ENCODE measurements around the gene SPATA13.
"Not testable (repeated sequence)": the region's sequence is repeated elsewhere in the genome, so short reads cannot be mapped to it uniquely, and the experiment has no call there.

SPATA13 gene

GRCh38 chr13:24308068-24308445, 147.5 kb downstream of the SPATA13 start:
- TF ChIP-seq, protein P1, sequence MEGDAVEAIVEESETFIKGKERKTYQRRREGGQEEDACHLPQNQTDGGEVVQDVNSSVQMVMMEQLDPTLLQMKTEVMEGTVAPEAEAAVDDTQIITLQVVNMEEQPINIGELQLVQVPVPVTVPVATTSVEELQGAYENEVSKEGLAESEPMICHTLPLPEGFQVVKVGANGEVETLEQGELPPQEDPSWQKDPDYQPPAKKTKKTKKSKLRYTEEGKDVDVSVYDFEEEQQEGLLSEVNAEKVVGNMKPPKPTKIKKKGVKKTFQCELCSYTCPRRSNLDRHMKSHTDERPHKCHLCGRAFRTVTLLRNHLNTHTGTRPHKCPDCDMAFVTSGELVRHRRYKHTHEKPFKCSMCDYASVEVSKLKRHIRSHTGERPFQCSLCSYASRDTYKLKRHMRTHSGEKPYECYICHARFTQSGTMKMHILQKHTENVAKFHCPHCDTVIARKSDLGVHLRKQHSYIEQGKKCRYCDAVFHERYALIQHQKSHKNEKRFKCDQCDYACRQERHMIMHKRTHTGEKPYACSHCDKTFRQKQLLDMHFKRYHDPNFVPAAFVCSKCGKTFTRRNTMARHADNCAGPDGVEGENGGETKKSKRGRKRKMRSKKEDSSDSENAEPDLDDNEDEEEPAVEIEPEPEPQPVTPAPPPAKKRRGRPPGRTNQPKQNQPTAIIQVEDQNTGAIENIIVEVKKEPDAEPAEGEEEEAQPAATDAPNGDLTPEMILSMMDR (IDR thresholded peaks at IDR 0.05; ENCODE audit: control insufficient read depth, insufficient read depth, low read depth, low read length, missing control alignments) = no peak
- no peak for DNase-seq (ENCODE audit: low read depth)
- H3K4me3 ChIP-seq (ENCODE audit: control insufficient read depth, low read depth, low read length) = no peak overlapping the region

DNA sequence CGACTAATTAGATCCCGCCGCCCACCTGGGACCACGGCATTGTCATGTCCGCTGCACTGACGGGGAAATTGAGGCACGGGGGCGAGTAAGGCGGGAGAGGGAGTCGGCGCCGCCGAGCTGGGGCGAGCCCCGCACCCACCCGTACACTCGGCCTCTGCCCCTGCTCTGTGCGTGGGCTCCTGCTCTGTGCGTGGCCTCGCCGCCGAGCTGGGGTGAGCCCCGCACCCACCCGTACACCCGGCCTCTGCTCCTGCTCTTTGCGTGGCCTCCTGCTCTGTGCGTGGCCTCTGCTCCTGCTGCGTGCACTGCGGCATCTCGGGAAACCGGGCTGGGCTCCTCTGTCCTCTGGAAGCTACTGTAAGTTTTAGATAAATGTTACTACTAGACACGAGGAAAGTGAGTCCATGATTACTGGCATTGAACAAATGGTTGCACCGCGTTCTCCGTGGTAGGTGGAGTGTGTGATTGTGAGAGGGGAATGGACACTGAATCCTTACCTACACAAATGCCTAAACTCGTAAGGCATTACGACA, 148.0 kb downstream of the SPATA13 start:
- H3K4me3 ChIP-seq (ENCODE audit: control insufficient read depth, low read depth, low read length) = no peak overlapping the region
- no peak for DNase-seq (ENCODE audit: low read depth)
- TF ChIP-seq, protein P1 (IDR thresholded peaks at IDR 0.05; ENCODE audit: control insufficient read depth, insufficient read depth, low read depth, low read length, missing control alignments) = no peak

- DNase-seq (ENCODE audit: low read depth); H3K4me3 ChIP-seq (ENCODE audit: control insufficient read depth, low read depth, low read length): not testable (repeated sequence)
These were observed 148.8 kb downstream of the SPATA13 start, which contains the start of gene C1QTNF9 for GRCh38 chr13:24309300-24309699. Gene C1QTNF9 (plus strand): TSS chr13:24309580. CDS start chr13:24316004, 6,424 bp downstream.

- no peak for DNase-seq (ENCODE audit: low read depth)
- no peak overlapping the region for H3K4me3 ChIP-seq (ENCODE audit: control insufficient read depth, low read depth, low read length)
- TF ChIP-seq, protein P1 (IDR thresholded peaks at IDR 0.05; ENCODE audit: control insufficient read depth, insufficient read depth, low read depth, low read length, missing control alignments) = peak; percentile 36
These were observed 152.9 kb downstream of the SPATA13 start for GRCh38 chr13:24313439-24313838.

GRCh38 chr13:24317835-24318234, 157.3 kb downstream of the SPATA13 start:
- not testable (repeated sequence) for DNase-seq (ENCODE audit: low read depth); H3K4me3 ChIP-seq (ENCODE audit: control insufficient read depth, low read depth, low read length)

GRCh38 chr13:24318878-24319277, 158.4 kb downstream of the SPATA13 start:
- not testable (repeated sequence) for DNase-seq (ENCODE audit: low read depth); H3K4me3 ChIP-seq (ENCODE audit: control insufficient read depth, low read depth, low read length)

DNA sequence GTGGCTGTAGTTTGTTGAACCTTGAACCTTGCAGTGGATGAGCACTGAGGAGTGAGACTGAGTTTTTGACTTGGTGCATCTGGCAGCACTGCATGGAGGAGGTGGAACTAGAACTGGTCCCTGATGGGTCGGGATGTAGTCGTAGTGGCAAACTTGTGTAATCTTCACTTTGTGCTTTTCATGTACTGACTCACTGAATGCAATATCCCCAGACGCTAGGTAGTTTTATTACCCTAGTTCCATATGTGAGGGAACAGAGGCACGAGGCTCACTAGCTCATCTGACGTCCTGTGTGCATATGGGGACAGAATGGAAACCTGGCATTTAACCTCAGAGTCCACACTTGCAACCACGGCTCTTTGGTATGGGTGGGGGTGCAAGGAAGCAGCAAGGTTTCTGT, 159.1 kb downstream of the SPATA13 start:
- H3K4me3 ChIP-seq (ENCODE audit: control insufficient read depth, low read depth, low read length); DNase-seq (ENCODE audit: low read depth): not testable (repeated sequence)

DNA sequence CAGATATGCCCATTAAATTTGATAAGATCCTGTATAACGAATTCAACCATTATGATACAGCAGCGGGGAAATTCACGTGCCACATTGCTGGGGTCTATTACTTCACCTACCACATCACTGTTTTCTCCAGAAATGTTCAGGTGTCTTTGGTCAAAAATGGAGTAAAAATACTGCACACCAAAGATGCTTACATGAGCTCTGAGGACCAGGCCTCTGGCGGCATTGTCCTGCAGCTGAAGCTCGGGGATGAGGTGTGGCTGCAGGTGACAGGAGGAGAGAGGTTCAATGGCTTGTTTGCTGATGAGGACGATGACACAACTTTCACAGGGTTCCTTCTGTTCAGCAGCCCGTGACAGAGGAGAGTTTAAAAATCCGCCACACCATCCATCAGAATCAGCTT, 160.9 kb downstream of the SPATA13 start:
- not testable (repeated sequence) for H3K4me3 ChIP-seq (ENCODE audit: control insufficient read depth, low read depth, low read length); DNase-seq (ENCODE audit: low read depth)

GRCh38 chr13:24322470-24322869, 161.9 kb downstream of the SPATA13 start:
- DNase-seq (ENCODE audit: low read depth); H3K4me3 ChIP-seq (ENCODE audit: control insufficient read depth, low read depth, low read length): not testable (repeated sequence)
- TF ChIP-seq, protein P1 (IDR thresholded peaks at IDR 0.05; ENCODE audit: control insufficient read depth, insufficient read depth, low read depth, low read length, missing control alignments) = peak; percentile 12
